Liver (tissue), 9 donors: ENCODE data around the gene CENPU. TPM values are rescaled to one million over a fixed set of nuclear protein-coding genes. Genes with fewer than 3 reads are reported as not detected.
A peak's percentile ranks its signal among the peaks of the same experiment; 100 is the strongest.

Experiments
- DNase-seq: peaks from one replicate; pipeline ENCODE4 v3.0.0-alpha.2; 2017; ENCODE audit warnings: low spot score
- H3K27ac ChIP-seq, 2 donors: one replicate each; pipeline ENCODE4 v1.7.0; 2013; ENCODE audit warnings: inconsistent platforms in 2 of 2, low read length in 2 of 2, control low read depth in 1 of 2, low read depth in 1 of 2, mild to moderate bottlenecking in 1 of 2
- H3K27me3 ChIP-seq, 4 donors: one replicate each; pipeline versions ENCODE4 v1.6.1 to v1.7.0; 2013; ENCODE audit warnings: low read length in 3 of 4, inconsistent platforms in 1 of 4, mild to moderate bottlenecking in 1 of 4, moderate library complexity in 1 of 4; ENCODE audit not compliant: control insufficient read depth in 4 of 4, insufficient read depth in 4 of 4
- H3K36me3 ChIP-seq, 4 donors: one replicate each; pipeline versions ENCODE4 v1.6.1 to v1.7.0; 2013; ENCODE audit warnings: low read length in 3 of 4, mild to moderate bottlenecking in 3 of 4, low read depth in 1 of 4, moderate library complexity in 1 of 4; ENCODE audit not compliant: control insufficient read depth in 4 of 4, insufficient read depth in 3 of 4
- H3K4me1 ChIP-seq, 4 donors: one replicate each; pipeline versions ENCODE4 v1.6.1 to v1.7.0; 2013; ENCODE audit warnings: low read length in 3 of 4, mild to moderate bottlenecking in 3 of 4, moderate library complexity in 1 of 4; ENCODE audit not compliant: control insufficient read depth in 4 of 4, insufficient read depth in 4 of 4
- H3K4me3 ChIP-seq, 3 donors: one replicate each; pipeline versions ENCODE4 v1.6.1 to v1.7.0; 2013; ENCODE audit warnings: low read length in 3 of 3, control low read depth in 1 of 3, low read depth in 1 of 3, mild to moderate bottlenecking in 1 of 3
- H3K9ac ChIP-seq, 2 donors: one replicate each; pipeline ENCODE4 v1.7.0; 2013; ENCODE audit warnings: low read length in 2 of 2, mild to moderate bottlenecking in 2 of 2, moderate library complexity in 2 of 2, control low read depth in 1 of 2, low read depth in 1 of 2
- H3K9me3 ChIP-seq, 4 donors: one replicate each; pipeline versions ENCODE4 v1.6.1 to v1.7.0; 2013; ENCODE audit warnings: low read length in 3 of 4; ENCODE audit not compliant: control insufficient read depth in 4 of 4
- ATF3 ChIP-seq: IDR thresholded peaks from 2 replicates; pipeline ENCODE4 v1.6.1; 2016; ENCODE audit warnings: antibody characterized with exemption
- CTCF ChIP-seq: fragments of 150-350 bp; IDR thresholded peaks from 2 replicates; pipeline ENCODE4 v1.5.1; 2017; ENCODE audit warnings: improper control_type of control experiment, low read depth, low read length; ENCODE audit not compliant: missing input control
- FOXA1 ChIP-seq: IDR thresholded peaks from 2 replicates; pipeline ENCODE4 v1.6.1; 2016; ENCODE audit warnings: antibody characterized with exemption
- FOXA2 ChIP-seq: IDR thresholded peaks from 2 replicates; pipeline ENCODE4 v1.6.1; 2016; ENCODE audit warnings: antibody characterized with exemption
- GABPA ChIP-seq, 2 donors: IDR thresholded peaks in 1 of 2; conservative IDR thresholded peaks in 1 of 2; 2 replicates each; pipeline ENCODE4 v1.6.1; 2016; ENCODE audit warnings: antibody characterized with exemption in 2 of 2, mild to moderate bottlenecking in 1 of 2, moderate library complexity in 1 of 2
- HNF4A ChIP-seq, 2 donors: conservative IDR thresholded peaks; 2 replicates each; pipeline ENCODE4 v1.6.1; 2016; ENCODE audit warnings: antibody characterized with exemption in 2 of 2, mild to moderate bottlenecking in 2 of 2
- HNF4G ChIP-seq: IDR thresholded peaks from 2 replicates; pipeline ENCODE4 v1.6.1; 2016; ENCODE audit warnings: antibody characterized with exemption
- JUND ChIP-seq, 2 donors: IDR thresholded peaks; 2 replicates each; pipeline ENCODE4 v1.6.1; 2016; ENCODE audit warnings: antibody characterized with exemption in 2 of 2
- NR2F2 ChIP-seq: IDR thresholded peaks from 2 replicates; pipeline ENCODE4 v1.6.1; 2016; ENCODE audit warnings: antibody characterized with exemption
- RAD21 ChIP-seq, 2 donors: IDR thresholded peaks; 2 replicates each; pipeline ENCODE4 v1.6.1; 2016; ENCODE audit warnings: antibody characterized with exemption in 2 of 2, mild to moderate bottlenecking in 2 of 2
- REST ChIP-seq: IDR thresholded peaks from 2 replicates; pipeline ENCODE4 v1.6.1; 2016; ENCODE audit warnings: antibody characterized with exemption, mild to moderate bottlenecking
- RXRA ChIP-seq, 2 donors: IDR thresholded peaks; 2 replicates each; pipeline ENCODE4 v1.6.1; 2017 to 2018; ENCODE audit warnings: antibody characterized with exemption in 2 of 2, mild to moderate bottlenecking in 1 of 2
- SP1 ChIP-seq: IDR thresholded peaks from 2 replicates; pipeline ENCODE4 v1.6.1; 2018; ENCODE audit warnings: antibody characterized with exemption, mild to moderate bottlenecking
- TAF1 ChIP-seq: conservative IDR thresholded peaks from 2 replicates; pipeline ENCODE4 v1.6.1; 2016; ENCODE audit warnings: antibody characterized with exemption, mild to moderate bottlenecking
- YY1 ChIP-seq: IDR thresholded peaks from 2 replicates; pipeline ENCODE4 v1.6.1; 2016; ENCODE audit warnings: antibody characterized with exemption, mild to moderate bottlenecking
- WGBS: extraction: QIAGEN DNeasy Blood & Tissue Kit; methylation state at CpG from one replicate; pipeline ENCODE4 v1.1.7; 2013; 5-methylcytosine and 5-hydroxymethylcytosine counted together
- polyA plus RNA-seq, 2 donors: library from polyadenylated mRNA; stranded (reverse) in 1 of 2; unstranded in 1 of 2; fragments of 200-250 nt in 1 of 2; fragments of >200 nt in 1 of 2; fragmentation: Nextera tagmentation in 1 of 2; extraction: Ambion mirVana in 1 of 2; gene quantifications; one replicate each; pipeline versions ENCODE4 v1.2.1 to v1.2.3, GENCODE V29; 2013 to 2015
- total RNA-seq, 2 donors: library from RNA; depleted of rRNA; stranded (reverse); fragments of >200 nt; gene quantifications; one replicate each; pipeline ENCODE4 v1.2.3, GENCODE V29; 2014
- TF ChIP-seq, protein P1 (sequence below): IDR thresholded peaks from 2 replicates; pipeline ENCODE4 v1.6.1; 2016; ENCODE audit warnings: antibody characterized with exemption
- TF ChIP-seq, protein P2 (sequence below): IDR thresholded peaks from 2 replicates; pipeline ENCODE4 v1.6.1; 2016; ENCODE audit warnings: antibody characterized with exemption
- donor health status: healthy.
- donor health status: healthy.
- donor health status: healthy.
- donor health status: healthy.
- donor health status: healthy.

CENPU gene
- total and polyA plus RNA-seq, 4 donors, result 1.2 to 22.0 (median 1.8) TPM

GRCh38 chr4:184778325-184778724 is 44.4 kb upstream of the CENPU start:
- H3K4me1 ChIP-seq, result peaks cover 2 to 32% (median 24%) of the 10 kb centered on the region in 4 donors
- WGBS, result 83% methylated on average over 8 of the region's 8 CpGs
- TF ChIP-seq FOXA2, result no peak
- TF ChIP-seq GABPA (IDR thresholded peaks at IDR 0.05 in 1 of 2, conservative IDR thresholded peaks at IDR 0.05 in 1 of 2), result no peak
- no peak for TF ChIP-seq YY1
- no peak for TF ChIP-seq CTCF
- TF ChIP-seq, protein P1, sequence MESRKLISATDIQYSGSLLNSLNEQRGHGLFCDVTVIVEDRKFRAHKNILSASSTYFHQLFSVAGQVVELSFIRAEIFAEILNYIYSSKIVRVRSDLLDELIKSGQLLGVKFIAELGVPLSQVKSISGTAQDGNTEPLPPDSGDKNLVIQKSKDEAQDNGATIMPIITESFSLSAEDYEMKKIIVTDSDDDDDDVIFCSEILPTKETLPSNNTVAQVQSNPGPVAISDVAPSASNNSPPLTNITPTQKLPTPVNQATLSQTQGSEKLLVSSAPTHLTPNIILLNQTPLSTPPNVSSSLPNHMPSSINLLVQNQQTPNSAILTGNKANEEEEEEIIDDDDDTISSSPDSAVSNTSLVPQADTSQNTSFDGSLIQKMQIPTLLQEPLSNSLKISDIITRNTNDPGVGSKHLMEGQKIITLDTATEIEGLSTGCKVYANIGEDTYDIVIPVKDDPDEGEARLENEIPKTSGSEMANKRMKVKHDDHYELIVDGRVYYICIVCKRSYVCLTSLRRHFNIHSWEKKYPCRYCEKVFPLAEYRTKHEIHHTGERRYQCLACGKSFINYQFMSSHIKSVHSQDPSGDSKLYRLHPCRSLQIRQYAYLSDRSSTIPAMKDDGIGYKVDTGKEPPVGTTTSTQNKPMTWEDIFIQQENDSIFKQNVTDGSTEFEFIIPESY, result no peak
- TF ChIP-seq RAD21 (IDR thresholded peaks at IDR 0.05), result no peak
- TF ChIP-seq HNF4A (conservative IDR thresholded peaks at IDR 0.05), result no peak
- no peak for TF ChIP-seq JUND (IDR thresholded peaks at IDR 0.05)
- TF ChIP-seq, protein P2, sequence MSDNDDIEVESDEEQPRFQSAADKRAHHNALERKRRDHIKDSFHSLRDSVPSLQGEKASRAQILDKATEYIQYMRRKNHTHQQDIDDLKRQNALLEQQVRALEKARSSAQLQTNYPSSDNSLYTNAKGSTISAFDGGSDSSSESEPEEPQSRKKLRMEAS, result no peak
- no peak for TF ChIP-seq REST
- no peaks in the 10 kb centered on the region for H3K9me3 ChIP-seq
- H3K9ac ChIP-seq, result no peak overlapping the region
- no peaks in the 10 kb centered on the region for H3K27me3 ChIP-seq
- H3K36me3 ChIP-seq, result peaks cover 3 to 65% (median 62%) of the 10 kb centered on the region in 4 donors
- no peak for DNase-seq
- H3K27ac ChIP-seq, result peak overlapping the region in 1 of 2 donors; percentile 19
- H3K4me3 ChIP-seq, result no peak overlapping the region

DNA sequence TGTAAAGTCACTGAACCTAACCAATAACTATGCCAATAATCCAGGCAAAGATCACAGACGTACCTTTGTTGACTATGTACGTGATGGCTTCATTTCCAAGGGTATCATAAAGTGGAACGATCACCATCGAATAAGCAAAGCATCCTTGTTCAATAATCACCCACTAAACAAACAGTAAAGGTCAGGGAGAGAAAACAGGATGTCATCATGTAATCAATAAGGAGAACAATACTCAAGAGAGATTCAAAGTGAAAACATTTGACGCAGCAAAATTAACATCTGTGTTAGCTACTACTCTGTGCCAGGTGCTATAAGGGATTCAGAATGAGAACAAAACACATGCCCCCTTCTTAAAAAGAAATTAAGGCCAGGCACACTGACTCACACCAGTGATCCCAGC is 42.9 kb upstream of the CENPU start:
- TF ChIP-seq FOXA1 (no peak), HNF4A (conservative IDR thresholded peaks at IDR 0.05) (peak; percentile 21 to 39), ATF3 (peak; percentile 44), TAF1 (no peak), REST (no peak), JUND (IDR thresholded peaks at IDR 0.05) (peak in 1 of 2 donors; percentile 5), FOXA2 (peak; percentile 45), HNF4G (no peak), NR2F2 (peak; percentile 27), YY1 (no peak), SP1 (peak; percentile 24), RXRA (IDR thresholded peaks at IDR 0.05) (peak; percentile 13 to 31)
- TF ChIP-seq, protein P1, result no peak
- peaks cover 5 to 66% (median 62%) of the 10 kb centered on the region in 4 donors for H3K36me3 ChIP-seq

More for the DNA sequence above, 42.9 kb upstream of the CENPU start:
- no peak for DNase-seq
- H3K4me1 ChIP-seq, result peaks cover 2 to 21% (median 16%) of the 10 kb centered on the region in 4 donors
- peak overlapping the region in 1 of 2 donors; percentile 11 for H3K27ac ChIP-seq
- H3K9me3 ChIP-seq, result no peaks in the 10 kb centered on the region
- no peaks in the 10 kb centered on the region for H3K27me3 ChIP-seq
- H3K4me3 ChIP-seq, result no peak overlapping the region
- no peak overlapping the region for H3K9ac ChIP-seq
- 33% methylated on average over 5 of the region's 5 CpGs for WGBS
